Right lobe of liver (tissue), 4 donors: Measurements from ENCODE around the gene AWAT2.
"Not testable (repeated sequence)": the region's sequence is repeated elsewhere in the genome, so short reads cannot be mapped to it uniquely, and the experiment has no call there.

Experiments used
- CTCF ChIP-seq, 4 donors: fragments of 200-600 bp in 3 of 4; fragments of 450-650 bp in 1 of 4; IDR thresholded peaks; one replicate each; pipeline versions ENCODE4 v1.5.1 to v1.8.0; 2016 to 2022; ENCODE audit warnings: antibody characterized with exemption in 4 of 4, mild to moderate bottlenecking in 2 of 4
- POLR2A ChIP-seq: fragments of 450-650 bp; IDR thresholded peaks from one replicate; pipeline ENCODE4 v1.6.1; 2017; ENCODE audit warnings: antibody characterized with exemption, mild to moderate bottlenecking
- donor health status: DM: no; HTN: no; CAD: no.
- donor health status: DM: no; HTN: no; CAD: no.
- donor health status: DM: no; HTN: yes; CAD: no.

GRCh38 chrX:69998299-69998698 is 51.4 kb downstream of the AWAT2 start:
- TF ChIP-seq CTCF (IDR thresholded peaks at IDR 0.05); POLR2A: not testable (repeated sequence)
